ENCODE data around the gene CEP43.

CEP43 gene

DNA sequence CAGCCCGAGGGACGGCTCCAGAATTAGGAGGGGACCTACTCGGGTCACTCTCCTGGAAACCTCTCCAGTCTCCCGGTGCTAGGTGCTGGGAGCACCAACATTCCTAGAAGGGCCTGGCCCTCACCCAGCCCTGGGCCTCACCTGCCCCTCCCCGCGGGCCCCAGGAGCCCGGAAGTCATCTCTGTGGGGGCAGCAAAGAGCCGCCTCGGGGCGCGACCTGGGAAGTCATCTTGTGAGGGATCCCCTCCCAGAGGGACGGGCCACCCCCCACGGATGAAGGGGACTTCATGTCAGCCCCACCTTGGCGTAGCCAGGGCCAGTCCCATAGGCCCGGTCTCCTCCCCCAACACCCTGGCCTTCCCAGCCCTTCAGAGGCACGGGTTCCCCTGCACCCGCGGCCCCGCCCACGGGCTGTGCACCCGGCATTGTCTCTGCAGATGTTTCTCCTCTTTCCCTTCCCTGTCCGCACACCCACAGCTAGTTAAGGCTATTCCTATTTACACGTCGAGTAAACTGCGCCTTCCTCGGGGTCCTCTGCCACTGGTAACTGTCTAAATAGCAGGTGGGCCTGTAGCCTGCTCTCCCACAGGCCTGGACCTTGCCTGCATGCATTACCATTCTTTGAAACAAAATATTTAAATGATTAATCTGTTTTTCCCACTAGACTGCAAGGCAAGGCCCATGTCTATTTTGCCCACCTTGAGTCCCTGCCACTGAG is 42.0 kb upstream of the CEP43 start:
- peak overlapping the region; percentile 57 for H3K4me3 ChIP-seq (ENCODE audit: control insufficient read depth, low read depth, low read length)
- DNase-seq (ENCODE audit: low read depth) = no peak
- TF ChIP-seq, protein P1, sequence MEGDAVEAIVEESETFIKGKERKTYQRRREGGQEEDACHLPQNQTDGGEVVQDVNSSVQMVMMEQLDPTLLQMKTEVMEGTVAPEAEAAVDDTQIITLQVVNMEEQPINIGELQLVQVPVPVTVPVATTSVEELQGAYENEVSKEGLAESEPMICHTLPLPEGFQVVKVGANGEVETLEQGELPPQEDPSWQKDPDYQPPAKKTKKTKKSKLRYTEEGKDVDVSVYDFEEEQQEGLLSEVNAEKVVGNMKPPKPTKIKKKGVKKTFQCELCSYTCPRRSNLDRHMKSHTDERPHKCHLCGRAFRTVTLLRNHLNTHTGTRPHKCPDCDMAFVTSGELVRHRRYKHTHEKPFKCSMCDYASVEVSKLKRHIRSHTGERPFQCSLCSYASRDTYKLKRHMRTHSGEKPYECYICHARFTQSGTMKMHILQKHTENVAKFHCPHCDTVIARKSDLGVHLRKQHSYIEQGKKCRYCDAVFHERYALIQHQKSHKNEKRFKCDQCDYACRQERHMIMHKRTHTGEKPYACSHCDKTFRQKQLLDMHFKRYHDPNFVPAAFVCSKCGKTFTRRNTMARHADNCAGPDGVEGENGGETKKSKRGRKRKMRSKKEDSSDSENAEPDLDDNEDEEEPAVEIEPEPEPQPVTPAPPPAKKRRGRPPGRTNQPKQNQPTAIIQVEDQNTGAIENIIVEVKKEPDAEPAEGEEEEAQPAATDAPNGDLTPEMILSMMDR (conservative IDR thresholded peaks at IDR 0.05; ENCODE audit: control insufficient read depth, insufficient read depth, low read depth, low read length) = no peak

DNA sequence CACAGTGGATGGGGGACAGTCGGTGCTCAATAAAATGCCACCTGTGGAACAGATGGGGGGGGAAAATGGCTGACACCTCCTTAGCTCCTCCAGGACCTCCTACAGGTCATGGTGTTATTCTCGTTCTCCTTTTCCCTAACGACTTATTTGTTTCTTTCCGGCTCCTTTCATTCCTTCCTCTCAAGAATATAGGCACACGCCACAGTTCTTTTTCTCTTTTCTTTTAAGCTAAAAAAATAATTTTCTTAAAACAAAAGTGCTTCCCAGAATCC is 41.5 kb upstream of the CEP43 start:
- no peak overlapping the region for H3K4me3 ChIP-seq (ENCODE audit: control insufficient read depth, low read depth, low read length)
- TF ChIP-seq, protein P1 (conservative IDR thresholded peaks at IDR 0.05; ENCODE audit: control insufficient read depth, insufficient read depth, low read depth, low read length) = no peak
- DNase-seq (ENCODE audit: low read depth) = no peak

DNA sequence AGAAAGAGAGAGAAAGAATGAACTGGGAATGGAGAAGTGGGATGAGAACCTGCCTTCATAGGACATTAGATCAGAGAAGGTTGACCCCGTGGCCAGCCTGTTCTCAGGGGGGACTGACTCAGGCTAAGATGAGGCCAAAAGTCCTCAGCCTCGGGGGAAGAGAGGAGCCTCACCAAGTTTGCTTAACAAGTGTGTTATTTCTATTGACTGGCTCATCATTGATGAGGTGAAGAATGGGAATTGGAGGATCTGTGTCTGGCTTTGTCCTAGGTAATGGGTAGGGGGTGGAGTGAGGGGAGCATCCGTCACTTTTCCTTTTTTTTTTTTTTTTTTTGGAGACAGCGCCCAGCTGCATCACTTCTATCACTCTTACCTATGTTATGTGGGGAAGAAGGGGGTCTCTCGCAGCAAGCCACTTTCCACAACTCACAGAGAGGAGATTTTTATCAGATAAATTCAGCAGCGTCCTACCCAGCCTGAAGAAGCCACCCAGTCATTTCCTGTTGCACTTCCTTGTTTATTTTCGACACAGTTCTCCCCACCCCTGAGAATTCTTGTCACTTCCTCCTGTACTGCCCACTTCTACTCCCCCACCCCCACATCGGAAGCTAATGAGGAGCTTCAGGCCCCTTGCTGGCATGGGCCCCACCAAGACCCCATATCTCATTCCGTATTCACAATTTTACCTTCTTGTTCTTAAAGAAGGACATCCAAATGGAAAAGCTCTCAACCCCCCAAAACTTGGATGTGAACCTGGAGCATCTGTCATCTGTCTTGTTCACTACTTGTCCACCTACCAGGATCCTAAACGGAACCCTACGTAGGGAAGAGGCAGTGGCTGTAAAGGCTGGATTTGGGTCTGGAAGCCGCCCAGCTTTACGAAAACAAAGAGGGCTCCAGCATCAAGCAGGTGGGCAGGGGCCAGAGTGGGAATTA is 40.0 kb upstream of the CEP43 start:
- peak; percentile 49 for DNase-seq (ENCODE audit: low read depth)
- TF ChIP-seq, protein P1 (conservative IDR thresholded peaks at IDR 0.05; ENCODE audit: control insufficient read depth, insufficient read depth, low read depth, low read length) = no peak
- H3K4me3 ChIP-seq (ENCODE audit: control insufficient read depth, low read depth, low read length) = no peak overlapping the region

DNA sequence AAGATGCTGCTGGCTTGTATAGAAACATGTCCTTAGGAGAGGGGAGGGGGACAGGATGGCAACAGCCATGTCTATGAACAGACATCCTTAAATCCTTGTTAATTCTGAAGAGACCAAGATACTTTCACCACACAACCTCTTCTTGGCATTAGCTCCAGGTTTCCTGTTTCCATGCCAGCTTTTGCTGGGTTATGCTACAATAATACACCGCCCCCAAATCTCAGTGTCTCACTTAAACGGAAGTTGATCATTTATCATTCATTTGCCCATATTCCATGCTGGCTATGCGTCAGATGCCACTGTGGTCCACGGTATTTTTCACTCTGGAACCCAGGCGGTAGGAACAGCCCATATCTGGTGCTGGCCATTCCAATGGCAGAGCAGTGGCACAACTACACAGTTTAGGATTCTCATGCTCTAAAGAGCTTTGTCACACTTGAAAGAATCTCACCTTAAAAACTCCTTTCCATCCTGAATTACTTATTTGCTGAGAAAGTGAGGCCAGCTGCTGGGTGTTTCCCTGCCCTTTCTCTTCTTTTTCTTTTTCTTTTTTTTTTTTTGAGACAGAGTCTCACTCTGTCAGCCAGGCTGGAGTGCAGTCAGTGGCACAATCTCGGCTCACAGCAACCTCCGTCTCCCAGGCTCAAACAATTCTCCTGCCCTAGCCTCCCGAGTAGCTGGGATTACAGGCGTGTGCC is 39.1 kb upstream of the CEP43 start:
- TF ChIP-seq, protein P1 (conservative IDR thresholded peaks at IDR 0.05; ENCODE audit: control insufficient read depth, insufficient read depth, low read depth, low read length) = no peak
- no peak overlapping the region for H3K4me3 ChIP-seq (ENCODE audit: control insufficient read depth, low read depth, low read length)
- no peak for DNase-seq (ENCODE audit: low read depth)

DNA sequence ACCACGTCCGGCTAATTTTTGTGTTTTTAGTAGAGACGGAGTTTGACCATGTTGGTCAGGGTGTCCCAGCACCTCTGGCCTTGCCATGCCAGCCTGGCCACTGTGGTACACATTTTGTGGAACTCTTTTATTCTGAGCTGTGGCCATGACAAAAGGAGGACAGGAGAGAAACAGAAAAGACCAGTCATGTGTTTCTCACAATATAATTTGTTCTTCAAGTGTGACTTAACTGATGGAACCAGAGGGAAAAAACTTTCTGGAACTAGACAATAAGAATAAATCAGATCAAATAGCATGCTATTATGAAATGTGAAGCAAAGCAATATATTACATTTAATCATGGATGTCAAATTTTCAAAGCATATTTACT is 38.6 kb upstream of the CEP43 start:
- no peak for DNase-seq (ENCODE audit: low read depth)
- TF ChIP-seq, protein P1 (conservative IDR thresholded peaks at IDR 0.05; ENCODE audit: control insufficient read depth, insufficient read depth, low read depth, low read length) = no peak
- H3K4me3 ChIP-seq (ENCODE audit: control insufficient read depth, low read depth, low read length) = no peak overlapping the region

DNA sequence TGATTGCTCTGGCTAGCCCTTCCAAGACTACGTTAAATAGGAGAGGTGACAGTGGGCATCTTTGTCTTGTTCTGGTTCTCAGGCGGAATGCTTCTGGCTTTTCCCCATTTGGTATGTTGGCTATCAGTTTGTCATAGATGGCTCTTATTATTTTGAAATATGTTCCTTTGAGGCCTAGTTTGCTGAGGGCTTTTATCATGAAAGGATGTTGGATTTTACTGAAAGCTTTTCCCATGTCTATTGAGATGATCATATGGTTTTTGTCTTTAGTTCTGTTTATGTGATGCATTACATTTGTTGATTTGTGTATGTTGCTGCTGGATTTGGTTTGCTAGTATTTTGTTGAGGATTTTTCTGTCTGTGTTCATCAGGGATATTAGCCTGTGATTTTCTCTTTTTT is 32.9 kb upstream of the CEP43 start:
- no peak for DNase-seq (ENCODE audit: low read depth)
- TF ChIP-seq, protein P1 (conservative IDR thresholded peaks at IDR 0.05; ENCODE audit: control insufficient read depth, insufficient read depth, low read depth, low read length) = no peak
- no peak overlapping the region for H3K4me3 ChIP-seq (ENCODE audit: control insufficient read depth, low read depth, low read length)

All from fibroblast of mammary gland (primary cell).